Upper lobe of left lung (tissue), 6 donors: ENCODE measurements around the gene BAD. TPM values are rescaled to one million over a fixed set of nuclear protein-coding genes. Genes with fewer than 3 reads are reported as not detected.
A peak's percentile ranks its signal among the peaks of the same experiment; 100 is the strongest.

ENCODE experiments used
- ATAC-seq, 2 donors: fragments of 200-7000 bp; cut with Tn5 transposase; one replicate each; pipeline ENCODE4 v1.9.1; 2022; ENCODE audit warnings: mild to moderate bottlenecking in 2 of 2, moderate library complexity in 2 of 2; ENCODE audit not compliant: low FRiP score in 2 of 2
- DNase-seq, 2 donors: peaks; one replicate each; pipeline ENCODE4 v3.0.0-alpha.2; 2019 to 2020
- H3K27ac ChIP-seq, 4 donors: fragments of 200-600 bp; sonication (generic); one replicate each; pipeline ENCODE4 v1.5.1; 2016 to 2019
- H3K27me3 ChIP-seq, 4 donors: fragments of 200-600 bp; sonication (generic); one replicate each; pipeline ENCODE4 v1.5.1; 2017 to 2019
- H3K36me3 ChIP-seq, 4 donors: fragments of 200-600 bp; sonication (generic); one replicate each; pipeline ENCODE4 v1.5.1; 2016 to 2019
- H3K4me1 ChIP-seq, 4 donors: fragments of 200-600 bp; sonication (generic); one replicate each; pipeline ENCODE4 v1.5.1; 2018 to 2019
- H3K4me3 ChIP-seq, 4 donors: fragments of 200-600 bp; sonication (generic); one replicate each; pipeline ENCODE4 v1.5.1; 2017 to 2019; ENCODE audit warnings: mild to moderate bottlenecking in 2 of 4, moderate library complexity in 1 of 4
- H3K9me3 ChIP-seq, 4 donors: fragments of 200-600 bp; sonication (generic); one replicate each; pipeline ENCODE4 v1.5.1; 2018 to 2019
- CTCF ChIP-seq, 6 experiments: fragments of 450-650 bp in 4 of 6; fragments of 200-600 bp in 2 of 6; sonication (generic) in 2 of 6; IDR thresholded peaks; one replicate each; pipeline ENCODE4 v1.5.1; 2016 to 2019; ENCODE audit warnings: antibody characterized with exemption in 6 of 6
- EP300 ChIP-seq, 4 donors: sonication (generic); formaldehyde crosslinking; IDR thresholded peaks; one replicate each; pipeline ENCODE4 v1.5.1; 2017; ENCODE audit warnings: antibody characterized with exemption in 4 of 4, control low read depth in 2 of 4
- POLR2A ChIP-seq, 4 donors: fragments of 450-650 bp; IDR thresholded peaks; one replicate each; pipeline ENCODE4 v1.5.1; 2016 to 2017; ENCODE audit warnings: antibody characterized with exemption in 4 of 4, mild to moderate bottlenecking in 2 of 4
- POLR2AphosphoS5 ChIP-seq, 2 donors: sonication (generic); formaldehyde crosslinking; IDR thresholded peaks; one replicate each; pipeline ENCODE4 v1.5.1; 2017; ENCODE audit warnings: antibody characterized with exemption in 2 of 2
- whole genome bisulfite sequencing, 2 donors: methylation state at CpG; one replicate each; pipeline ENCODE4 v1.1.5; 2017 to 2018; 5-methylcytosine and 5-hydroxymethylcytosine counted together
- total RNA-seq, 6 donors: library from RNA; depleted of rRNA in 4 of 6; stranded (reverse); fragments of >200 nt in 4 of 6; gene quantifications; one replicate each; pipeline versions ENCODE4 v1.1.0 to v1.2.1, GENCODE V29; 2016 to 2021
- donor health status: DM: no; HTN: no; CAD: no; lungs with moderate emphysema.
- donor health status: DM: no; HTN: yes; CAD: no; lungs with severe emphysema.

Gene BAD
- total RNA-seq, 6 donors from 2014 or later = 59.7 to 150 (median 80.1) TPM

GRCh38 chr11:64321533-64321932, 37.1 kb upstream of the BAD start:
- H3K27me3 ChIP-seq = no peaks in the 10 kb centered on the region
- H3K27ac ChIP-seq = peak overlapping the region; percentile 90 to 98 (median 94)
- no peak for TF ChIP-seq CTCF (IDR thresholded peaks at IDR 0.05)
- TF ChIP-seq EP300 (IDR thresholded peaks at IDR 0.05) = peak in 1 of 4 donors; percentile 15
- TF ChIP-seq POLR2AphosphoS5 (IDR thresholded peaks at IDR 0.05) = peak; percentile 27 to 29
- TF ChIP-seq POLR2A (IDR thresholded peaks at IDR 0.05) = peak in 1 of 4 donors; percentile 65
- peaks cover 18 to 53% (median 37%) of the 10 kb centered on the region in 4 donors for H3K4me1 ChIP-seq
- DNase-seq (peak in 1 of 2 donors; percentile 82), ATAC-seq (peak in 1 of 2 donors; percentile 64)
- no peak overlapping the region for H3K4me3 ChIP-seq
- H3K36me3 ChIP-seq = peaks cover 0 to 13% (median 10%) of the 10 kb centered on the region in 4 donors
- 75 to 76% methylated on average over 5 of the region's 5 CpGs for WGBS, 2 donors
- no peaks in the 10 kb centered on the region for H3K9me3 ChIP-seq

GRCh38 chr11:64321026-64321425, 36.6 kb upstream of the BAD start:
- Histone ChIP-seq H3K36me3 (peaks cover 0 to 17% (median 12%) of the 10 kb centered on the region in 4 donors), H3K4me1 (peaks cover 23 to 58% (median 41%) of the 10 kb centered on the region in 4 donors), H3K4me3 (no peak overlapping the region), H3K27ac (peak overlapping the region; percentile 90 to 98 (median 94)), H3K27me3 (no peaks in the 10 kb centered on the region), H3K9me3 (no peaks in the 10 kb centered on the region)
- DNase-seq (no peak), ATAC-seq (no peak)
- TF ChIP-seq POLR2A (IDR thresholded peaks at IDR 0.05) (no peak), EP300 (IDR thresholded peaks at IDR 0.05) (no peak), CTCF (IDR thresholded peaks at IDR 0.05) (no peak), POLR2AphosphoS5 (IDR thresholded peaks at IDR 0.05) (no peak)
- 72 to 75% methylated on average over 5 of the region's 5 CpGs for WGBS, 2 donors

- no peak for ATAC-seq
- no peak overlapping the region for H3K4me3 ChIP-seq
- no peak for TF ChIP-seq EP300 (IDR thresholded peaks at IDR 0.05)
- TF ChIP-seq CTCF (IDR thresholded peaks at IDR 0.05) = no peak
- no peak for TF ChIP-seq POLR2A (IDR thresholded peaks at IDR 0.05)
- no peak for TF ChIP-seq POLR2AphosphoS5 (IDR thresholded peaks at IDR 0.05)
- WGBS, 2 donors = 94 to 96% methylated on average over 7 of the region's 7 CpGs
- no peak for DNase-seq
- H3K36me3 ChIP-seq = peaks cover 0 to 22% (median 15%) of the 10 kb centered on the region in 4 donors
- H3K4me1 ChIP-seq = peaks cover 23 to 60% (median 42%) of the 10 kb centered on the region in 4 donors
- H3K9me3 ChIP-seq = no peaks in the 10 kb centered on the region
- H3K27ac ChIP-seq = peak overlapping the region; percentile 90 to 98 (median 94)
- H3K27me3 ChIP-seq = no peaks in the 10 kb centered on the region
Measured at GRCh38 chr11:64320556-64320955, 36.1 kb upstream of the BAD start.

- Histone ChIP-seq H3K27me3 (no peaks in the 10 kb centered on the region), H3K36me3 (peaks cover 7 to 37% (median 30%) of the 10 kb centered on the region in 4 donors), H3K27ac (peak overlapping the region; percentile 90 to 98 (median 94)), H3K4me3 (peak overlapping the region; percentile 24 to 91 (median 69)), H3K4me1 (peaks cover 23 to 60% (median 42%) of the 10 kb centered on the region in 4 donors), H3K9me3 (no peaks in the 10 kb centered on the region)
- no peak for ATAC-seq
- DNase-seq = peak in 1 of 2 donors; percentile 70
- TF ChIP-seq EP300 (IDR thresholded peaks at IDR 0.05) (peak in 1 of 4 donors; percentile 20), POLR2A (IDR thresholded peaks at IDR 0.05) (peak in 1 of 4 donors; percentile 37), CTCF (IDR thresholded peaks at IDR 0.05) (no peak), POLR2AphosphoS5 (IDR thresholded peaks at IDR 0.05) (peak; percentile 12 to 39)
- WGBS, 2 donors = 11 to 18% methylated on average over 13 to 14 of the region's 19 CpGs
Measured at GRCh38 chr11:64318766-64319761, 34.6 kb upstream of the BAD start.
